ENCODE data around the gene NOTCH1.

NOTCH1 gene

GRCh38 chr9:136544548-136544963 is 1.3 kb downstream of the NOTCH1 start:
- no peak for DNase-seq

DNA sequence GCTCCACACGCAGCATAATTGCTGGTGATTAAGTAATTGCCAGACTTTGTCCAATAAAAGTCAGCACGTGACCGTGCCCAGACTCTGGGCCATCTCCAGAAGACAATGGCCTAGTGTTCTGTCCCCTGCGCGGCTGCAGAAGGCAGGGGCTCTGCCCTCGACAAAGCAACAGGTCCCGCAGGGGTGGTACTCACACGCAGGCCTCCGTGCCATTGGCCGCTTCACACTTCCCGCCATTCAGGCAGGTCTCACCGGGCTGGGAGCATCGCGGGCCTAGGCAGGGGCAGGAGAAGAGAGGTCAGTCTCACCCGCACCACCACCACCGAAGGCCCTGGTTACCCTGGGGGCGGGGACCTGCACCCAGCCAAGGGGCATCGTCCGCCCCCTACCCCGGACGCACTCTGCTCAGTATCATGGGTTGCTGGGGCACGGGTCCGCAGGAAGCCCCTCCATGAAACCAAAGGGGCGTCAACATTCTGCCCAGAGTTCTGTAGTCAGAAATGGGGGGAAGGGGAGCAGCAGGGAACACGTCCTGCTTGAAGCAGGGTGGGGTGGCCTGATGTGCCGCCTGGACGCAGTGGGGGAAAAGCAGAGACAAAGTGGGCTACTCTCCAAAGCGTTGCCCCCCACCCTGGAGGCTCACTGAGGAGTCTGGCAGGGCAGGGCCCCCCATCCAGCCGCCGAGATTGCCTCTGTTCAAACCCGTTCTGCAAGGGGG is 1.9 kb downstream of the NOTCH1 start:
- no peak for DNase-seq

GRCh38 chr9:136543280-136543679 is 2.6 kb downstream of the NOTCH1 start:
- no peak for DNase-seq

GRCh38 chr9:136542241-136543040 is 3.4 kb downstream of the NOTCH1 start:
- DNase-seq: no peak

- DNase-seq: no peak
Measured at GRCh38 chr9:136541709-136542108, 4.1 kb downstream of the NOTCH1 start.

- no peak for DNase-seq
Measured at GRCh38 chr9:136541179-136541578, 4.7 kb downstream of the NOTCH1 start.

GRCh38 chr9:136539427-136540421 is 6.1 kb downstream of the NOTCH1 start:
- DNase-seq: no peak

DNA sequence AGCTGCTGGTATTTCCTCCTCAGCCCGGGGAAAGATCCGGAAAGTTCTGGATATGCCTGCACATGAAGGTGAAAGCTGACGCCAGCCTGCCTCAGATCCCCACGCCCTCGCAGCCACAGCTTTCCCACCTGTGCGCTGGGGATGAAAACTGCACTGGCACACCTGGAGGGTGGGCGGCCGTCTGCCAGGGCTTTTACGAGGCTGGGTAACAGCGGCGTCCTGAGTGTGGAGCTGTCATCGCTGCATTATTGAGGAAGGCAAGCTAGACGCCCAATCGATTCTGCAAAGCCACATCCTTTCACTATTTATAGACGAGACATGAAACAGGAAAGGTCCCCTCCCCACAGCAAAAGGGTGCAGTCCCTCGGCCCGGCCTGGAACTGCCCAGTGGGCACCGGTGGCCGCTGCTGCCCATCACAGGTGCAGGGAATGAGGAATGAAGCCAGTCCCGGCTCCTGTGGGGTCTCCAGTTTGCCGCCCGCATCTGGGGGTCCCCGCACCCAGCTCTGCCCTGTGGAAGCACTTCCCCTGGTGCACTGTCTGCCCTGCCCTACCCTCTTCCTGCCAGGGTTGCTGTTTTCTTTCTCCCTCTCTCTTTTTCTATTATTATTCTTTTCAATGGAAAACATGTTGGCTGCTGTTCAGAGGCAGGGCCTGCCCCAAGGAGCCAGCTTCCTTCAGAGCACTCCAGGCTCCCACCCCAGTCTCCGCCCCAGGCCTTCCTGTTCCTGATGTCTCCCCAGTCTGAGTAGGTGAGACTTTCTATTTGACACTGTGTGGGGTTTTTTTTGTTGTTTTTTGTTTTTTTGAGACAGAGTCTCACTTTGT is 7.0 kb downstream of the NOTCH1 start:
- DNase-seq: no peak

DNA sequence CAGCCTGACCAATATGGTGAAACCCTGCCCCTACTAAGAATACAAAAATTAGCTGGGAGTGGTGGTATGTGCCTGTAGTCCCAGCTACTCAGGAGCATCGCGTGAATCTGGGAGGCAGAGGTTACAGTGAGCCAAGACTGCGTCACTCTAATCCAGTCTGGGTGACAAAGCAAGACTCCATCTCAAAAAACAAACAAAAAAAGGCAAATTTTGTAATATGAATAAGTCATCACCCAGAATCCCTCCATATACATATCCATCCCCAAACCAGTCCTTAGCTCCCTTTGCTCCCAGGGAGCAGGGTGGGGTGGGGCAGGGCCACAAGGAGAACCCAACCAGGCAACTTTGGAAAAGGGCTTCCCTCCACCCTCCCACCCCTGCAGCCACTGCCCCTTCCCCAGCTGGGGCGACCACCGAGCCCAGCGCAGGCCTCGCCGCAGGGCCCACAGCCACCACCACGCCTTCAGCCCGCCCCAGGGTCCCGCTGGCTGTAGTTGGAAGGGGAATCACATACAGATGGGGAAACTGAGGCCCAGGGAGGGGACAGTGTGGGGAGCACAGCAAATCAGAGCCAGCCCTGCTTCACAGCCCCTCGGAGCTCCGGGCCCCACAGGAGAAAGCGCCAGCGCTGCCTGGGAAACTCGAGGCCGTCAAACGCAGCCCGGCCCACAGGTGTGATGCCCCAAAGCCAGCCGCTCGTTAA is 7.8 kb downstream of the NOTCH1 start:
- no peak for DNase-seq

- no peak for DNase-seq
Measured at GRCh38 chr9:136537411-136537810, 8.4 kb downstream of the NOTCH1 start.

- no peak for DNase-seq
Measured at GRCh38 chr9:136536721-136537241, 9.1 kb downstream of the NOTCH1 start.

DNA sequence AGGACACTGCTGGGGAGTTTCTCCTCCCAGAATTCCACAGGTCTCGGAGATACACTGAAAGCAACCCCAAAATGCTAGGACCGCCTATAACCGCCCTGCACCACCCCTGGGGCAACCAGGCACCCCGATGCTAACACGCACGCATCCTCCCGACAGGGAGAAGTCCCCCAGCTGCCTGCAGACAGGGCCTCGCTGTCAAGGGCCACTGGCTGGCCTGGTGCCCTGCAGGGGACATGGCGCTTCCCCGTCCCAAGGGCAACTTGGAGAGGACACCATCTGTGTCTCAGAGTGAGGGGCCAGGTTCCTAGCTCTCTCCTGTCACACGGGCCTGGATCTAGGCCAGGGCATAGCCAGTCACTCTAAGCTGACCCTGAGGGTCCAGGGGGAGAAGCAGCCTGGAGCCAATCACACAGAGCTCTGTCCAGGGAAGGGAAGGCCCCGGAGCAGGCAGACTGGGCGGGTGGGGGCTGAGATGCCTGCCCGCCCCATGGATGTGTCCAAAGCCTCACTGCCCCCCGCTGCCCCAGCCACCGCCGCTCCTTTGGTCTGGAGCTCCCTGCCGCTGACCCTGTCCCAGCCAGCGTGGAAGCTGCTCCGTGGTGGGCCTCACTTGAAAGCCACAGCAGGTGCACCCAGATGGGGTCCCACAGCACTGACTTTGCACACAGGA is 9.7 kb downstream of the NOTCH1 start:
- DNase-seq: no peak

DNA sequence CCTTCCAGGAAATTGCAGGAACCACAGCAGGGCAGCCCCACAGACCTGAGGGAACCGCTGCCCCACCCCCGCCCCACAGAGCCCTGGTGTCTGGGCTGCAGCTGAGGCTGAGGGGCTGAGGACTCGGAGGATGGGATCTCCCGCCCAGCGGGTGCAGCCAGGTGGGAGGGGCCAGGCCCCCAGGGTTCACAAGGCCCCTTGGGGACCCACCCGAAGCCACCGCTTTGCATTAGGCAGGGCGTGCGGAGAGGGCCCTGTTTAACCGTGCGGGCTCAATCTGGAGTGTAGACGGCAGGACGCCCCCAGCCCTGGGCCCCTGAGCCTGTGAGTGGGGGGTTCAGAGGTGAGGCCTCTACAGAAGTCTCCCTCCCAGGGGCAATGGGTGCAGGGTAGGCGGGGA is 10.8 kb downstream of the NOTCH1 start:
- no peak for DNase-seq

DNA sequence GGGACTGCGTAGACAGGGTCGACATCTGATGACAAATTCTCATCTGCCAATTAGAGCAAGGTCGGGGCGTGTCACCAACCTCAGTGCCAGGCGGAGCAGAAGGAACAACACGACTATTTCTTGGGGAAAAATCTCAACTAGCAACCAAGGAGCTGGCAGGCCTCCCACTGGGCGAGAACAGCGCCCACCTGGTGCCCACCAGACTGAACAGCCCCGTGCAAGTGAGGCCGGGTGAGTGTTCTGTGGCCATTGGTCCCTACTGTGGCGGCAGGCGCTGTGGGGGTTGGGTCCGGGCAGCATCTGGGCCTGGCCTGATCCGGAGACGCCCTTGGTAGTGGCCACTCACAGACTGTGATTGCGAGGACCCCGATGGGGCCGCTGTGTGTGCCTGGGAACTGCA is 11.5 kb downstream of the NOTCH1 start:
- DNase-seq: no peak

DNA sequence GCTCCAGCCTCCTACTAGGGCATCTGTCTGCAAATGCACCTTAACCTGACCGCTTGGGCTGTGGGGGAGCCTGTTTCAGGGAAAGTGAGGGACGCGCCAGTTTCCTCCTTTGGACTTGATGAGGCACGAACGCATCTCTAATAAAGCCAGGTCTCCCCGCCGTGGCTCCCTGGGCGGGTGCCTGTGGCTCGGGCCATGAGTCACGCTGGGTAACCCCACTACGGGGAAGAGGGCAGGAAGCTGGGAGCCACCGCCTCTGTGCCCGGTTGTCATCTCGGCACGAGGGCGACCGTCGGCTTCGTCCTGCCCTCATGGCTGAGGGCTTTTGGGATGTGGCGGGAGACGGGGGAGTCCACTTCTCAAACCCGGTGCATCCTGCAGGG is 12.1 kb downstream of the NOTCH1 start:
- no peak for DNase-seq

DNA sequence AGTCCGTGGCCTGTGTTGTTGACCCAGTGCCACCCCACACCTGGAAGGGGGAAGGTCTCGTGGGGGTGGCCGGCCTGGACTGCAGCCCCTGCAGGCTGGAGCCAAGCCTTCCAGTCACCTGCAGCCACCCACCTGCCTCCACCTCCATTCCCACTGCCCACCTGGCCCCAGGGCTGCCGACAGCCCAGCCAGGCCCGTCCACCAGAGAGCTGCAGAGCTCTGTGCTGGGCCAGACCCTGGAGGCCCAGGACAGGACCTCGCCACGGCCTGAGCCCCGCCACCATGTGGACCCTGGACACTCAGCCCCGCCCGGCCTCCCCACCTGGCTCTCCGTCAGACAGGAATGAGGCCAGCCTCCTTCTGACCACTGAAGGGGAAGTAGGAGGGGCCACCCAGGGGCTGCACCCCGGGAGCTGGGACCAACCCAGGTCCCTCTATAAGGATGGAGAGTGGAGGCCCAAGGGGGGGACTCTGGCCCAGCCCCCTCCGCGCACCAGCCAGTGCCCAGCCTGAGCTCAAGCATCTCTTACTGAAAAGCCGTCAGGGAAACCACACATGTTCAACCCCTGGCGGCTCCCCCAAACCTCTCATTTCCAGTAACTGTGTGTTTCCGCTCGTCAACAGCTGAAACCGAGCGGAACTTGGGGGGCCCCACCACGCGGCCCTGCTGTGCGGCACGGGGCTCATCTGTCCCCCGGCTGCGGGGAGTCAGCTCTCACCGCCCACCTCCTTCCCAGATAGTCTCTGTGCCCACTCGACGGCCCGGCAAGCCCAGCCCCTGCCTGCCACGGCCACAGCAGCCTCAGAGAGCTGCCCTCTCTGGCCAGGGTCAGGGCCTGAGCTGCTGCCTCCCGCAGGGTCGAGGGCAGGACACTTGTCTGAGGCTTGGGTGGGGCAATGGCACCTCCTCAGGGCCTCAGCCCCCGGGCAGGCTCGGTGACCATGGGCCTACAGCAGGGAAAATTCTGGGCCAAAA is 12.8 kb downstream of the NOTCH1 start:
- DNase-seq: no peak

DNA sequence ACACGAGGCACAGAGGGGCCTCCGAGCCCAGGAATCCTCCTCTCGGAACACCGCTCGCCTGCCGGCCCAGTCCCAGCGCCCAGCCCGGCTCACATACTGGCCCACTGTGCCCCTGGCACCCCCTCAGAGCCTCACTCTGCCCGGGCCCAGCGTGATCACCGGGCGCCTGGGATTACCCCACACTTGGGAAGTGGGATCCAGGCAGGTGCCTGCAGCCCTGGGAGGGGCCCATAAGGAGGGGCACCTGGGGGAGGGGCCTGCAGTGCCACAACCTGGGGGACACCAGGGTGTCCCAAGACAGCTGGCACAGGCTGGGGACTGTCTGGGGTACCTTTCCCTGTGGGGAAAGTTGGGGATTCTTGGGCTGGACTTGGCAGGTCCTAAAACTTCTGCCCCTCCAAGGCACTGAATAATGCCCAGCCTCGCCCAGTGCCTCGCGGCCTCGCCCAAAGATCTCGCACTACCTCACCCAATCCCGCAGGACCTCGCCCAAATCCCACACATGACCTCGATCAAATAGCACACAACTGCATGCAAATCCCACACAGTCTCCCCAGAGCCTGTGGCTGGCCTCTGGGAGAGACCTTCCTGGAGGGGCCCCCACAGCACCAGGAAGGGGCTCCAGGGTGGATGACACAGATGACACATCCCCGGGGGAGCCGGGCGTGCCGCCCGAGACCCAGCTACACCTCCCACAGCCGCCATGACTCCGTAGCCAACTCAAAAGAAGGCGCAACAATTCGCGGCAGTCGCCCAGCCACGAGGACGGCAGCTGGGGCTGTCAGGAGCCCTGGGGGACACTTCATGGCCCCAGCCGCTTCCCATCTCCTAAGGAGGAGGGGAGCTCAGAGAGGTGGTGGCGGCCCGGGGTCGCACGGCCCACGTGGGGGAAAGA is 13.7 kb downstream of the NOTCH1 start:
- DNase-seq: no peak

- DNase-seq: no peak
Measured at GRCh38 chr9:136531186-136531903, 14.5 kb downstream of the NOTCH1 start.

Data from NCI-H1436 (cell line).